ENCODE measurements around the gene PROM2. TPM values are rescaled to one million over a fixed set of nuclear protein-coding genes. Genes with fewer than 3 reads are reported as not detected.

The PROM2 gene
- total RNA-seq, 1 experiment from 2014 or later = 3.1 TPM

- H3K79me2 ChIP-seq (ENCODE audit: insufficient read depth, low read length) = no peaks in the 10 kb centered on the region
- H2BK5ac ChIP-seq (ENCODE audit: insufficient read length, low read length) = no peak overlapping the region
- no peaks in the 10 kb centered on the region for H3K27me3 ChIP-seq (ENCODE audit: insufficient read depth, low read length)
- H2AK5ac ChIP-seq (ENCODE audit: insufficient read length, low read length) = no peak overlapping the region
- H3K9me3 ChIP-seq (ENCODE audit: control insufficient read depth, low read depth, low read length) = no peaks in the 10 kb centered on the region
- no peak overlapping the region for H2BK120ac ChIP-seq (ENCODE audit: low read depth, low read length, poor library complexity, severe bottlenecking)
- H2AFZ ChIP-seq (ENCODE audit: low read length) = no peak overlapping the region
- no peak overlapping the region for H3T11ph ChIP-seq (ENCODE audit: low read length)
- no CpG with 5 or more reads among the region's 8 CpGs for WGBS (ENCODE audit: extremely low coverage, insufficient read length, low lambda C conversion rate)
- H3K14ac ChIP-seq (ENCODE audit: insufficient read depth, low read length) = no peak overlapping the region
- H2BK12ac ChIP-seq (ENCODE audit: insufficient read length, low read depth, low read length) = no peak overlapping the region
- H3K4me2 ChIP-seq (ENCODE audit: insufficient read depth, insufficient read length, low read length) = no peak overlapping the region
- Mint-ChIP-seq H3K27me3 (ENCODE audit: low read depth) (peaks cover 2% of the 10 kb centered on the region), H3K4me3 (no peak overlapping the region), H3K36me3 (ENCODE audit: insufficient read depth in 1 of 3, low read depth in 3 of 3) (no peaks in the 10 kb centered on the region; a peak in 1 of 7 replicates), H3K9me3 (peaks cover 0 to 2% of the 10 kb centered on the region in 2 experiments; a peak in 1 of 5 replicates), H3K27ac (peak overlapping the region in 1 of 3 experiments; percentile 55; a peak in 1 of 7 replicates), H3K4me1 (peaks cover 14 to 20% of the 10 kb centered on the region in 2 experiments)
- no peak overlapping the region for H3K9ac ChIP-seq (ENCODE audit: extremely low read depth, insufficient read length, low read length)
- no peak overlapping the region for H4K8ac ChIP-seq (replicated peaks; ENCODE audit: insufficient read length, low read depth, low read length)
- H3K4ac ChIP-seq (ENCODE audit: low read depth, low read length) = no peak overlapping the region
- no peak overlapping the region for H3K56ac ChIP-seq (ENCODE audit: insufficient read length, low read depth, low read length)
- H3K23ac ChIP-seq (ENCODE audit: insufficient read length, low read depth, low read length) = no peak overlapping the region
- H3K18ac ChIP-seq (ENCODE audit: insufficient read length, low read depth, low read length) = no peak overlapping the region
- no peaks in the 10 kb centered on the region for H3K23me2 ChIP-seq (ENCODE audit: insufficient read length, low read depth, low read length, poor library complexity, severe bottlenecking)
- TF ChIP-seq, protein P1, sequence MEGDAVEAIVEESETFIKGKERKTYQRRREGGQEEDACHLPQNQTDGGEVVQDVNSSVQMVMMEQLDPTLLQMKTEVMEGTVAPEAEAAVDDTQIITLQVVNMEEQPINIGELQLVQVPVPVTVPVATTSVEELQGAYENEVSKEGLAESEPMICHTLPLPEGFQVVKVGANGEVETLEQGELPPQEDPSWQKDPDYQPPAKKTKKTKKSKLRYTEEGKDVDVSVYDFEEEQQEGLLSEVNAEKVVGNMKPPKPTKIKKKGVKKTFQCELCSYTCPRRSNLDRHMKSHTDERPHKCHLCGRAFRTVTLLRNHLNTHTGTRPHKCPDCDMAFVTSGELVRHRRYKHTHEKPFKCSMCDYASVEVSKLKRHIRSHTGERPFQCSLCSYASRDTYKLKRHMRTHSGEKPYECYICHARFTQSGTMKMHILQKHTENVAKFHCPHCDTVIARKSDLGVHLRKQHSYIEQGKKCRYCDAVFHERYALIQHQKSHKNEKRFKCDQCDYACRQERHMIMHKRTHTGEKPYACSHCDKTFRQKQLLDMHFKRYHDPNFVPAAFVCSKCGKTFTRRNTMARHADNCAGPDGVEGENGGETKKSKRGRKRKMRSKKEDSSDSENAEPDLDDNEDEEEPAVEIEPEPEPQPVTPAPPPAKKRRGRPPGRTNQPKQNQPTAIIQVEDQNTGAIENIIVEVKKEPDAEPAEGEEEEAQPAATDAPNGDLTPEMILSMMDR (conservative IDR thresholded peaks at IDR 0.05) = no peak
- no peak for DNase-seq
- H2BK20ac ChIP-seq (ENCODE audit: low read depth, low read length, poor library complexity, severe bottlenecking) = no peak overlapping the region
- no peak overlapping the region for H2BK15ac ChIP-seq (ENCODE audit: low read depth, low read length)
- no peak overlapping the region for H4K91ac ChIP-seq (ENCODE audit: insufficient read length, low read depth, low read length)
- no peaks in the 10 kb centered on the region for H4K20me1 ChIP-seq (ENCODE audit: control insufficient read depth, insufficient read depth, insufficient read length)
- no peaks in the 10 kb centered on the region for H3K79me1 ChIP-seq (ENCODE audit: insufficient read depth, low read depth, low read length, poor library complexity, severe bottlenecking)
- H3K4me1 ChIP-seq (ENCODE audit: insufficient read depth, low read length) = no peaks in the 10 kb centered on the region
- H3K27ac ChIP-seq (ENCODE audit: insufficient read length, low read depth, low read length) = no peak overlapping the region
- H4K5ac ChIP-seq (ENCODE audit: insufficient read length, low read depth, low read length) = no peak overlapping the region
These were observed 42.3 kb downstream of the PROM2 start for GRCh38 chr2:95316466-95317122.
